Astrocyte of the spinal cord (primary cell): Measurements from ENCODE around the gene DHRS9.
"Not testable (repeated sequence)": the region's sequence is repeated elsewhere in the genome, so short reads cannot be mapped to it uniquely, and the experiment has no call there.

ENCODE experiments used
- DNase-seq: peaks from one replicate; pipeline ENCODE4 v3.0.0; 2011; ENCODE audit warnings: low read depth, low spot score
- H3K4me3 ChIP-seq: 2 replicates; pipeline ENCODE4 v1.5.1; 2011; ENCODE audit warnings: low read depth, mild to moderate bottlenecking, low read length, moderate library complexity
- in situ Hi-C: cut with HindIII; loops from 2 replicates; pipeline ENCODE4 v1.10.0; 2017; ENCODE audit warnings: low sequenced_read_pairs
- TF ChIP-seq, protein P1 (sequence below): IDR thresholded peaks from 2 replicates; pipeline ENCODE4 v1.5.1; 2012; ENCODE audit warnings: low read depth, mild to moderate bottlenecking, low read length, inconsistent platforms

The DHRS9 gene

DNA sequence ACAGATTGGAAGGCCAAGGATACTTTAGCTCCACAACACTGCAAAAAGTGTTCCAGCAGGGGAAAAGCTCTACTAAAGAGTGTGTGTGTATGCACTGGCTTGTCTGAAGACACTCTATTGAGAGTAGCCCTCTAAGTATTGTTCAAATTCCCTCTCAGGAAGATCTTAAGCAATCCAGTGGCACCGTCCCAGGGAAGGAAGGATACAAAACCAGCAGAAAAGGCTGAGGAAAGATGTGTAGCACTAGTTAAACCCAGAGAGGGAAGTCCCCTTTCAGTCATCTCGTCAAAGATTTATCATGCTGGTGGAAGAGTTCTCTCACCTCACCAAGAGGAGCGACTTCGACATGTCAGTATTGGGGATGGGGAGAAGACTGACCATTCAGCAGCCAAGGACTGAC, 50.5 kb downstream of the DHRS9 start:
- in situ Hi-C loops = no loop called here
- TF ChIP-seq, protein P1, sequence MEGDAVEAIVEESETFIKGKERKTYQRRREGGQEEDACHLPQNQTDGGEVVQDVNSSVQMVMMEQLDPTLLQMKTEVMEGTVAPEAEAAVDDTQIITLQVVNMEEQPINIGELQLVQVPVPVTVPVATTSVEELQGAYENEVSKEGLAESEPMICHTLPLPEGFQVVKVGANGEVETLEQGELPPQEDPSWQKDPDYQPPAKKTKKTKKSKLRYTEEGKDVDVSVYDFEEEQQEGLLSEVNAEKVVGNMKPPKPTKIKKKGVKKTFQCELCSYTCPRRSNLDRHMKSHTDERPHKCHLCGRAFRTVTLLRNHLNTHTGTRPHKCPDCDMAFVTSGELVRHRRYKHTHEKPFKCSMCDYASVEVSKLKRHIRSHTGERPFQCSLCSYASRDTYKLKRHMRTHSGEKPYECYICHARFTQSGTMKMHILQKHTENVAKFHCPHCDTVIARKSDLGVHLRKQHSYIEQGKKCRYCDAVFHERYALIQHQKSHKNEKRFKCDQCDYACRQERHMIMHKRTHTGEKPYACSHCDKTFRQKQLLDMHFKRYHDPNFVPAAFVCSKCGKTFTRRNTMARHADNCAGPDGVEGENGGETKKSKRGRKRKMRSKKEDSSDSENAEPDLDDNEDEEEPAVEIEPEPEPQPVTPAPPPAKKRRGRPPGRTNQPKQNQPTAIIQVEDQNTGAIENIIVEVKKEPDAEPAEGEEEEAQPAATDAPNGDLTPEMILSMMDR = no peak
- H3K4me3 ChIP-seq = no peak overlapping the region
- no peak for DNase-seq

DNA sequence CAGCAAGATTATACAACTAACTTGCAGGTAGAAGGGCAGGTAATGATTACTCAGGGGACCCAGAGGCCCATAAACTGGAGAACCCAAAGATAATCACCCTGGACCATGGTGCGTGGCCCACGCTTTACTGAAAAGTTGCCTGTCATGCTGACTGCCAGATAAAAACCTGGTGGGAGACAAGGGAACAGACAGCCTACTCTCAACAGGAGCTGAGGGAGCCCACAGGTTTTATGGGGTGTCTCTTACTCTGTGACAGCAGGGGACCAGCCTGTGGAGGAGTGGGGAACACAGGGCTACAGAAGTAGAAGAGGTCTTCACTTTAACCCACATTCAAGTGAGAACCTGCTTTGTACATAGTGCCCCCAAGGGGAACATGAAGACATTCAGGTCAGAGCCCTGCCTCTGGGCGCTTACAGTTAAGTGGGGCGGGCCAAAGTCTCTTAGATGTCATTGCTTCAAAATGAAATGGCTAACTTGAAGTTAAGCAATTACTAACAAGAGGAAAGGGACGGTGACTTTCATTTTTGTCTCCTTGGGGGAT, 60.4 kb downstream of the DHRS9 start:
- in situ Hi-C loops = no loop called here
- no peak overlapping the region for H3K4me3 ChIP-seq
- no peak for DNase-seq
- TF ChIP-seq, protein P1 = no peak

DNA sequence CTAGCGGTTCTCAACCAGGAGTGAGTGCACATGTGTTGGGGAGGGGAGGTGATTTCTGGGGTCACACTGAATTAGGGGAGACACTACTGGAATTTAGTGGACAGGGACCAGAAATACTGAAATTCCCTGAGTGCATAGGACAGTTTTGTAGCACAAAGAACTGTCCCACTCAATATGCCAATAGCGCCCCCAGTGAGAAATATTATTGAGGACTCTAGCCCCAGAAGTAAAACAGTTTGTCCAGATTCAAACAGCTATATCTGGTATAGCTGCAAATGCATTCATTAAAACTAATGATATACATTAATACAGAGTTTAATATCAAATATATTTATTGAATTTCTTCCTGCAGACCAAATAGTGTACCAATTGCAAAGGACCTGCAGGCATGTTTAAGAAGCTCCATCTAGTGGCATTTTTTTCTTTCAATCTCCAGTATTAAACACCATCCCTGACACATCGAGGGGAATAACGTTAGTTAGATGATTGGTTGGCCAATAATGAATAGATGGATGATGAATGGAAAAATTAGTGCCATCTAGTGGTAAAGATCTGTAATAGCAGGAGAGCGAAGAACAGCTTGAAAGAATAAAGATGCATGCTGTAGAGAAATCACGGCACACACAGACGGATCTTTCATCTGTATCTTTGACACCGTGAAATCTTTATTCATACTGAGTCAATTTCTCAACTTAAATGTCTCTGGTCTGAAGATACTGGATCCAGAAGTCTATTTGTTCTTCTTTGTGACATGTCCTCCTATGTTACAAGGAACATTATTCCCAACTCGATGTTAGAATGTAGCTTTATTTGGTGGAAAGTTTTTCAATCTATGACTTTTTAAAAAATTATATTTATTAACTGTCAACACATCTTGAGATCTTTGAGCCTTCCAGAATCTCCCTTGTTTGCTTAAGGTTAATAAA, 62.5 kb downstream of the DHRS9 start:
- TF ChIP-seq, protein P1 = peak; percentile 71
- DNase-seq = peak; percentile 55
- in situ Hi-C loops = no loop called here
- H3K4me3 ChIP-seq = no peak overlapping the region

- in situ Hi-C loops, DNase-seq, H3K4me3 ChIP-seq: not testable (repeated sequence)
These were observed 64.9 kb downstream of the DHRS9 start for GRCh38 chr2:169134272-169134671.

GRCh38 chr2:169136428-169136827, 67.1 kb downstream of the DHRS9 start:
- in situ Hi-C loops, DNase-seq, H3K4me3 ChIP-seq: not testable (repeated sequence)

DNA sequence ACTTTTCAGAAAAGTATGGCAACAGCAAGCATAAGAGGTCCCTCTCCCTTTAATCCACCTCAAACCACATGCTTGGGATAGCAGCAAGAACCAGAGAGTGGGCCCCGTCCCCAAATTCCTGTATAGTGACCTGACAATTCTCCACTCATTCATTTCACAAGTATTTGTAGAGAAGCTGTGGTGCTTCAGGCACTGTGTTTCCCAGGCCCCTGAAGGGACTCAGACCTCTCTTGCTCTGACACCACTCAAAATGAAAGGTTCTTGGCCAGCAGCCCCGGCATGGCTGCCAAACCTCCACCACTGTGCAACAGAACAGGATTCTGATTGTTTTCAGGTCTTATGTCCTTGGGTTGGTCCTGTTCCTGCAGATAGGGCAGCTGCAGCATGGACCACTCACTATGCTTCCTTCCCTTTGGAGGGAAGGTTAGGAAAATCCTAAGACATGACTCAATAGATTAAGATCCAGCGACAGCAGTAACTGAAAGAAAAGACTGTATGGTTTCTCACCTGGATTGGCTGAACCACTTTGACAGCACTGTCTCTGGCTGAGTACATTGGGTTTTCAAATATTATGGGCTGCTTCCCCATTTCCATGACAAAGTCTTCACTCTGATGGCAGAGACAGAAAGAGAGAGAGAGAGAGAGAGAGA, 67.6 kb downstream of the DHRS9 start:
- TF ChIP-seq, protein P1 = no peak
- no peak for DNase-seq
- no peak overlapping the region for H3K4me3 ChIP-seq
- in situ Hi-C loops = no loop called here

- DNase-seq = no peak
- no peak overlapping the region for H3K4me3 ChIP-seq
- TF ChIP-seq, protein P1 = no peak
- in situ Hi-C loops = no loop called here
These were observed 68.6 kb downstream of the DHRS9 start for GRCh38 chr2:169137924-169138323.
